ENCODE results near the gene WWOX. TPM values are rescaled to one million over a fixed set of nuclear protein-coding genes. Genes with fewer than 3 reads are reported as not detected.

The WWOX gene
- total and polyA plus RNA-seq, 2 of the 13 experiments (the other 11 are each of a cell fraction or from before 2014, with no cell fraction given), result 9.1 to 37.4 TPM

DNA sequence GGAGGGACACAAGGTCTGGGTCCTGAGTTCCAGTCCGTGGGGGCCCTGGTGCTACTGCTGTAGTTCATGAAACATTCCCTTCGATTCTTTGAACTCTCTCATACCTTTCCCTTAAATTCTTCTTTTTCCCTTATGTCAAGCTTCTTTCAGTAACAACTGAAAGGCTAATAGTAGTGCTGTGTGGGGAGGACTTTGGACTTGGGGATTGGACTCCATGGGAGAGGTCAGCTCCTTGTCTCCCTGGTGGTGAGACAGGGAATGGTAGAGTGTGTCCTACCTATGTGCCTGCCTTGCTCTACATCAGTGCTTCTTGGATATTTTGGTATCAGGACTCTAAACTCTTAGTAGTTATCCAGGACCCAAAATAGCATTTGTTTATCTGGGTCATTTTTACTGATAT, 628.1 kb downstream of the WWOX start (continued):
- TF ChIP-seq ZNF556 (CRISPR knock-in tag; IDR thresholded peaks at IDR 0.05; ENCODE audit: borderline replicate concordance) (no peak), NR2F1 (CRISPR knock-in tag; IDR thresholded peaks at IDR 0.05) (peak; percentile 52 to 68; a peak in 2 of 4 replicates), ZSCAN9 (CRISPR knock-in tag; IDR thresholded peaks at IDR 0.05; ENCODE audit: borderline replicate concordance) (no peak), DR1 (CRISPR knock-in tag; IDR thresholded peaks at IDR 0.05) (no peak), EHMT2 (IDR thresholded peaks at IDR 0.05; ENCODE audit: borderline replicate concordance, low read depth, low read length) (peak; percentile 72; the same call in 1 of the 2 replicates), GABPA (IDR thresholded peaks at IDR 0.05; ENCODE audit: low read depth, low read length) (no peak), GABPA (CRISPR knock-in tag; IDR thresholded peaks at IDR 0.05; ENCODE audit: low read depth) (no peak), ZNF652 (CRISPR knock-in tag; IDR thresholded peaks at IDR 0.05; ENCODE audit: borderline replicate concordance, low read depth) (no peak), ZNF234 (CRISPR knock-in tag; conservative IDR thresholded peaks at IDR 0.05) (no peak), ZNF672 (CRISPR knock-in tag; IDR thresholded peaks at IDR 0.05) (no peak), ZMYM4 (CRISPR knock-in tag; IDR thresholded peaks at IDR 0.05) (peak; percentile 82), RXRB (CRISPR knock-in tag; IDR thresholded peaks at IDR 0.05; ENCODE audit: borderline replicate concordance) (peak; percentile 61; the same call in 1 of the 2 replicates), ZNF878 (CRISPR knock-in tag; IDR thresholded peaks at IDR 0.05) (0 out of 2 replicates have a peak, but pooled peaks have one; percentile 51), EED (CRISPR knock-in tag; IDR thresholded peaks at IDR 0.05) (no peak), TRIM24 (CRISPR knock-in tag; IDR thresholded peaks at IDR 0.05) (0 out of 2 replicates have a peak, but pooled peaks have one; percentile 31), RORA (CRISPR knock-in tag; IDR thresholded peaks at IDR 0.05) (no peak), POGZ (CRISPR knock-in tag; IDR thresholded peaks at IDR 0.05) (peak; percentile 81), NFRKB (IDR thresholded peaks at IDR 0.05) (no peak), TBX2 (CRISPR knock-in tag; IDR thresholded peaks at IDR 0.05; ENCODE audit: borderline replicate concordance) (no peak), REXO4 (CRISPR knock-in tag; IDR thresholded peaks at IDR 0.05; ENCODE audit: borderline replicate concordance) (no peak)
- TF ChIP-seq, protein P1, sequence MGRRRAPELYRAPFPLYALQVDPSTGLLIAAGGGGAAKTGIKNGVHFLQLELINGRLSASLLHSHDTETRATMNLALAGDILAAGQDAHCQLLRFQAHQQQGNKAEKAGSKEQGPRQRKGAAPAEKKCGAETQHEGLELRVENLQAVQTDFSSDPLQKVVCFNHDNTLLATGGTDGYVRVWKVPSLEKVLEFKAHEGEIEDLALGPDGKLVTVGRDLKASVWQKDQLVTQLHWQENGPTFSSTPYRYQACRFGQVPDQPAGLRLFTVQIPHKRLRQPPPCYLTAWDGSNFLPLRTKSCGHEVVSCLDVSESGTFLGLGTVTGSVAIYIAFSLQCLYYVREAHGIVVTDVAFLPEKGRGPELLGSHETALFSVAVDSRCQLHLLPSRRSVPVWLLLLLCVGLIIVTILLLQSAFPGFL (CRISPR knock-in tag; IDR thresholded peaks at IDR 0.05), result no peak
- TF ChIP-seq, protein P2, sequence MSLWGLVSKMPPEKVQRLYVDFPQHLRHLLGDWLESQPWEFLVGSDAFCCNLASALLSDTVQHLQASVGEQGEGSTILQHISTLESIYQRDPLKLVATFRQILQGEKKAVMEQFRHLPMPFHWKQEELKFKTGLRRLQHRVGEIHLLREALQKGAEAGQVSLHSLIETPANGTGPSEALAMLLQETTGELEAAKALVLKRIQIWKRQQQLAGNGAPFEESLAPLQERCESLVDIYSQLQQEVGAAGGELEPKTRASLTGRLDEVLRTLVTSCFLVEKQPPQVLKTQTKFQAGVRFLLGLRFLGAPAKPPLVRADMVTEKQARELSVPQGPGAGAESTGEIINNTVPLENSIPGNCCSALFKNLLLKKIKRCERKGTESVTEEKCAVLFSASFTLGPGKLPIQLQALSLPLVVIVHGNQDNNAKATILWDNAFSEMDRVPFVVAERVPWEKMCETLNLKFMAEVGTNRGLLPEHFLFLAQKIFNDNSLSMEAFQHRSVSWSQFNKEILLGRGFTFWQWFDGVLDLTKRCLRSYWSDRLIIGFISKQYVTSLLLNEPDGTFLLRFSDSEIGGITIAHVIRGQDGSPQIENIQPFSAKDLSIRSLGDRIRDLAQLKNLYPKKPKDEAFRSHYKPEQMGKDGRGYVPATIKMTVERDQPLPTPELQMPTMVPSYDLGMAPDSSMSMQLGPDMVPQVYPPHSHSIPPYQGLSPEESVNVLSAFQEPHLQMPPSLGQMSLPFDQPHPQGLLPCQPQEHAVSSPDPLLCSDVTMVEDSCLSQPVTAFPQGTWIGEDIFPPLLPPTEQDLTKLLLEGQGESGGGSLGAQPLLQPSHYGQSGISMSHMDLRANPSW (CRISPR knock-in tag; IDR thresholded peaks at IDR 0.05; ENCODE audit: borderline replicate concordance), result no peak
- TF ChIP-seq, protein P3, sequence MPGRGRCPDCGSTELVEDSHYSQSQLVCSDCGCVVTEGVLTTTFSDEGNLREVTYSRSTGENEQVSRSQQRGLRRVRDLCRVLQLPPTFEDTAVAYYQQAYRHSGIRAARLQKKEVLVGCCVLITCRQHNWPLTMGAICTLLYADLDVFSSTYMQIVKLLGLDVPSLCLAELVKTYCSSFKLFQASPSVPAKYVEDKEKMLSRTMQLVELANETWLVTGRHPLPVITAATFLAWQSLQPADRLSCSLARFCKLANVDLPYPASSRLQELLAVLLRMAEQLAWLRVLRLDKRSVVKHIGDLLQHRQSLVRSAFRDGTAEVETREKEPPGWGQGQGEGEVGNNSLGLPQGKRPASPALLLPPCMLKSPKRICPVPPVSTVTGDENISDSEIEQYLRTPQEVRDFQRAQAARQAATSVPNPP (CRISPR knock-in tag; IDR thresholded peaks at IDR 0.05), result no peak
- TF ChIP-seq, protein P4, sequence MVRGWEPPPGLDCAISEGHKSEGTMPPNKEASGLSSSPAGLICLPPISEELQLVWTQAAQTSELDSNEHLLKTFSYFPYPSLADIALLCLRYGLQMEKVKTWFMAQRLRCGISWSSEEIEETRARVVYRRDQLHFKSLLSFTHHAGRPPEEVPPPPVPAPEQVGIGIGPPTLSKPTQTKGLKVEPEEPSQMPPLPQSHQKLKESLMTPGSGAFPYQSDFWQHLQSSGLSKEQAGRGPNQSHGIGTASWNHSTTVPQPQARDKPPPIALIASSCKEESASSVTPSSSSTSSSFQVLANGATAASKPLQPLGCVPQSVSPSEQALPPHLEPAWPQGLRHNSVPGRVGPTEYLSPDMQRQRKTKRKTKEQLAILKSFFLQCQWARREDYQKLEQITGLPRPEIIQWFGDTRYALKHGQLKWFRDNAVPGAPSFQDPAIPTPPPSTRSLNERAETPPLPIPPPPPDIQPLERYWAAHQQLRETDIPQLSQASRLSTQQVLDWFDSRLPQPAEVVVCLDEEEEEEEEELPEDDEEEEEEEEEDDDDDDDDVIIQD (CRISPR knock-in tag; IDR thresholded peaks at IDR 0.05; ENCODE audit: low read depth), result peak; percentile 80; the same call in 1 of the 2 replicates
- TF ChIP-seq, protein P5, sequence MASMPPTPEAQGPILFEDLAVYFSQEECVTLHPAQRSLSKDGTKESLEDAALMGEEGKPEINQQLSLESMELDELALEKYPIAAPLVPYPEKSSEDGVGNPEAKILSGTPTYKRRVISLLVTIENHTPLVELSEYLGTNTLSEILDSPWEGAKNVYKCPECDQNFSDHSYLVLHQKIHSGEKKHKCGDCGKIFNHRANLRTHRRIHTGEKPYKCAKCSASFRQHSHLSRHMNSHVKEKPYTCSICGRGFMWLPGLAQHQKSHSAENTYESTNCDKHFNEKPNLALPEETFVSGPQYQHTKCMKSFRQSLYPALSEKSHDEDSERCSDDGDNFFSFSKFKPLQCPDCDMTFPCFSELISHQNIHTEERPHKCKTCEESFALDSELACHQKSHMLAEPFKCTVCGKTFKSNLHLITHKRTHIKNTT (CRISPR knock-in tag; IDR thresholded peaks at IDR 0.05), result no peak
